T-helper 2 cell (primary cell): ENCODE measurements around the gene ATP10B.
A peak's percentile ranks its signal among the peaks of the same experiment; 100 is the strongest.
"Not testable (repeated sequence)": the region's sequence is repeated elsewhere in the genome, so short reads cannot be mapped to it uniquely, and the experiment has no call there.

ENCODE experiments used
- DNase-seq, 5 experiments: peaks; one replicate each; pipeline versions ENCODE4 v3.0.0 to v3.0.0-alpha.2; 2012 to 2022

The ATP10B gene

DNA sequence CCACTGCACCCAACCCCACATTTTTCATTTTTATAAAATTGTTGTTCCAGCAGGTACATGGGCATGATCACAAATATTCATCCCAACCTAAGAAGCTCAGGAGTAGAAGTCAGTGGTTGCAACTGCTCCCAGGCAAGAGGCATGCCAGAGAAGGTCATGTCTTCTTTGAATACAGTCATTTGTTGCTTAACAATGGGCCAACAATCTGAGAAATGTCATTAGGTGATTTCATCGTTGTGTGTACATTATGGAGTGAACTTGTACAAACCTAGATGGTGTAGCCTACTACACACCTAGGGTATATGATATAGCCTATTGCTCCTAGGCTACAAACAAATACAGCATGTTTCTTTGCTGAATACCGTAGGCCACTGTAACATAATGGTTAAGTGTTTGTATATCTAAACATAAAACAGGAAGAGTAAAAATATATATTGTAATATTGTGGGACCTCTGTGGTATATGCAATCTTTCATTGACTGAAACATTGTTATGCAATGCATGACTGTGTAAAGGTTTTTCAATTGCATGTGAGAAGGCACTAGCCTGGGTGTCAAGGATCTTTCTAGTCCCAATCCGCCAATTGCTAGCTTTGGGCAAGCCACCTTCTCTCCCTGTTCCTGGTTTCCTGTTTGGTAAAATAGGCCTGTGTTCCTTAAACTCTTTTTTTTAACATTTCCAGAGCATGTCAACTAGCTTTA lies 27.6 kb downstream of the ATP10B start:
- no peak for DNase-seq

DNA sequence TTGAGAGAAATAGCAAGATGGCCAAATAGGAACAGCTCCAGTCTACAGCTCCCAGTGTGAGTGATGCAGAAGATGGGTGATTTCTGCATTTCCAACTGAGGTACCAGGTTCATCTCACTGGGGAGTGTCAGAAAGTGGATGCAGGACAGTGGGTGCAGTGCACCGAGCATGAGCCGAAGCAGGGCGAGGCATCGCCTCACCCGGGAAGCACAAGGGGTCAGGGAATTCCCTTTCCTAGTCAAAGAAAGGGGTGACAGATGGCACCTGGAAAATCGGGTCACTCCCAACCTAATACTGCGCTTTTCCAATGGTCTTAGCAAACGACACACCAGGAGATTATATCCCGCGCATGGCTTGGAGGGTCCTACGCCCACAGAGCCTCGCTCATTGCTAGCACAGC lies 39.0 kb downstream of the ATP10B start:
- DNase-seq, result not testable (repeated sequence)

DNA sequence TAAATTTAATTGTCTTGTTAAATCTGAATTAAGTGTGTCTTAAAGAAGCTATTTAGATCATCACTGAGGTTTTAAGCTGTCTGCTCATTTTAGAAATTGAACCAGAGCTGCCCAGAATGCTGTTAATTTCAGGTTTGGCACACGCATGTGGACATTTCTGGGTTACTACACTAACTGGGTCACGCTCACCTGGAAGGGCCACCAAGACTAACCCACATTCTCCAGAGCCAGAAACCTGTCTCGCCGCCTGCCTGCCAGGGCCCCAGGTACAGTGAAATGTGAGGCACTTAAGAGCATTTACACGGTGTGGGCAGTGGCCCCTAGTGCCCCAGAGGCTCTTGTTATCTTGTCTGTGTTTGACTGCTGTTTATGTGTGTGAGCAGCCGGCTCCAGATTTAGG lies 46.6 kb downstream of the ATP10B start:
- DNase-seq, result no peak

DNA sequence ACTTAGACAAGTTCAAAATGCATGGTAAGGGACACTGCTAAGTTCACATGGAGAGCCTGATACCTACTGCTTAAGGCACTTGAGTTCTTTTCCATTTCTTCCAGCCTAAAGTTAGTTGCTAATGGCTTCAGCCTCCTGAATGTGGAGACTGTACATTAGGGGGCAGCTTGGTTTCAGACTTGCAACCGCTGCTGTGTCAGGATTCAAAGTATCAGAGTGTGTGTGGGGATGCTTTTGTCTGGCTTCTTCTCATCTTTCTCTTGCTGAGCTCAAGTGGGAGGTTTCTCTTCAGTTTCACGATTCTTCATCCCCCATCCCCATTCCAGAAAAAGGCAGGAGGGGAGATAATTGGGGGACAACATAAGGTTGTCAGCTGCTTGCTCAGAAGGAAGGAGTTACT lies 49.4 kb downstream of the ATP10B start:
- no peak for DNase-seq

DNA sequence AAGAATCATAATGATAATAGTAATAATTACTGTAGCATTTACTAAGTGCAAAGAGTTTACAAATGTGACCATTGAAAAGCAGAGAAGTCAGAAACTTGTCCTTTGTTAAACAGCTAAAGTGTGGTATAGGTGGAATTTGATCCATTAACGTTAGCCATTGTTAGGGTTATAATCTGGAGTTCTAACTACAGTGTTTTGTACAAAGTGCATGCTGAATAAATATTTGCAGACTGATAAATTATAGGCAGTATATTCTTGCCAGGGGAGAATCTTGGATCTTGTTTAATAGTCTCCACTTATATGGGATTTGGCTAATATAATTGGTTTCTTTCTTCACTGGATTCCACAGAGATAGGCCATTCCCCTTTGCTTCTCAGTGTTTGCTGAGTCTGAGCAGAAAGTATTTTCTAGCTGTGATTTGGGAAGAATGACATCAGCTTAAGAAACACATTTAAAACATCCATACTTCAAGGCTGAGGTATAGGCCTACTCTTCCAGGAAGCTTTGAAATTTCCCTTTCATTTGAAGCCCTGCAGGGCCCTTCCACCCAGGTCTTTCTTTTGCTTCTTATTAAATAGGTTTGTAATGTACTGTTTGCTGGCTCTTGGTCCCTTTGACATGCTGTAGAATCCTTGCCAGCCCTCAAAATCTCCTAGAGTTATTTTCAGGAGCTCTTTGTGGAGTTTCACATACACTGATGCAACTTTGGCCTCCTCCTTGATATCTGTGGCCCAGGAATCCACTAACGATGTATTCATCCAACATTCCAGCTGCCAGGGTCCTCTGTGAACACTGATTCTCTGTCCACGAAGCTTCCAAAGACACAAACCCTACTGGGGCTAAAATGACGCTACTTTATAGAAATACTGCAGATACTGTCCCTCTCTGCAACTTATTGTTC lies 51.4 kb downstream of the ATP10B start:
- DNase-seq, result no peak

DNA sequence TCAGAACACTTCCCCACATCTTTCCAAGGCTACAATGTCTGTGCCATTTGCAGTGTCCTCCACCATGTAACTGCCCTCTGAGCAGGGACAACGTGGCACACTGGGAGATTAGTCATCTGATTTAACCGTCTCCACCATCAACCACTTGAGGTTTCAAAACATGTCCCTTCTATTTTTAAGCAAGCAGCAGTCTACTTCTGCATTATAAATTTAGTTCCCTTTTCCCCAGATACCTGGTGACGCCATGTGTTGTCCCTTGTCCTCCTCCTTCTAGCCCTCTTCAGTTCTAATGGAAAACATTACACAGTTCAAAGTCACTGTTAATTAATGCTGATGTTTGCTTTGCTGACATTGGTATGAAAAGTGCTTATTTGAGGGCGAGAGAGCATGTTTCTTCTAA lies 52.8 kb downstream of the ATP10B start:
- DNase-seq, result no peak

DNA sequence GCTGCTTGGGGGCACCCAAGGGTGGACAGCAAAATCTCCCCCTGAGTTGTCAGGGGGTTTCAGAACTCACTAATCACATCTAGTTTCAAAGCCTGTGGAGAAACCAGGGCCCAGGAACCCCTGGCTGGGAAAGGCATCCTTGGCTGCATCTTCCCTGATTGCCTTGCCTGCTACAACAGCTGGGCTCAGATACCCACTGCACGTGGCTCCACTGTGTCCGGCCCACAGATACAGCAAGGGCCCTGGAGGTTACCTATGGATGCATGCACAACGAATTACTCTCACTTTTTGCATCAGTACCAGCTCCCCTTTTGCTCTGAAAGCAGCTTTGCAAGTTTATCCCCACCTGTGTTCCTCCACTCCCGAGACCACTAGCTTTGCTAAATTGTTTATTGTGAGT lies 55.0 kb downstream of the ATP10B start:
- no peak for DNase-seq

DNA sequence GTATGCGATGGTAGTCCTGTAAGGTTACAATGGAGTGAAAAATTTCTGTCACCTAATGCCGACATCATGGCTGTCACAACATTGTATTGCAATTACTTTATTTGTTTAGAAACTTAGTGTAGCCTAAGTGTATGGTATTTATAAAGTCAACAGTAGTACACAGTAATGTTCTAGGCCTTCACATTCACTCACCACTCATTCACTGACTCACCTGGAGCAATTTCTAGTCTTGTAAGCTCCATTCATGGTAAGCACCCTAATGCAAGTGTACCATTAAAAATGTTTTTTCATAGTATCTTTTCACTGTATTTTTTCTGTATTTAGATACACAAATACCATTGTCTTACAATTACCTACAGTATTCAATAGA lies 58.5 kb downstream of the ATP10B start:
- no peak for DNase-seq

DNA sequence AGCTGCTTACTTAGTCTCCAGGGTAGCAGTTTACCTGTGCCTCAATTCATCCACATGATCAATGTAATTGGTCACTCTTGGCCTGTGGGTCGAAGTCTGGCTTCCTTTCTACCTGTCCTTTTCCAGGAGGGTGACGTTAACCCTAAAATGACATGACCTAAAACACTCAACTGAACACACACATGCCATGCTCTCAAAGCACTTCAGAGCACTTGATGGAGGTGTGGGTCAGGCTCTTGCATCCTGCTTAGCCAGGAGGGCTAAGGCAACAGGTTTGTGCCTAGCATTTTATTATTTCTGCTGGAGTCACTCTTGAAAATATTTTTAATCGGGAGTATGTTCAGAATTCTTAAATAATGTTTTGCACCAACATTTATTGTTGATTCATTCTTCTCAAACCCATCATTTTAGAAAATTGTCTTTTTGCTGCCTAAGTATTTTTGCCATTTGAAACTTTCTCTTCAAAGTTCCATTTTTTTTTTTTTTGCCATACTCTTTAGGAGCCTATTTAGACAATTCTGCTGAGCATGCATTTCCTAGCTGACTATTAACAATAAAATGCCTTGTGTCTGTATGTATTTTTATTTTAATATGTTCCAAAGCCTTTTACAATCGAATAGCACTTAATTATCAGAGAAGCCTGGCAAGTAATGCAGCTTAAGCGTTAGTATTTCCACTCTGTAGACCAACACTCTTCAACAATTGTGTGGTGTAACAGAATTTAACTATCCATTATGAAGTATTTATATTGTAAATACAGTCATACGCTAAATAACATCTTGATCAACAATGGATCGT lies 59.1 kb downstream of the ATP10B start:
- no peak for DNase-seq

DNA sequence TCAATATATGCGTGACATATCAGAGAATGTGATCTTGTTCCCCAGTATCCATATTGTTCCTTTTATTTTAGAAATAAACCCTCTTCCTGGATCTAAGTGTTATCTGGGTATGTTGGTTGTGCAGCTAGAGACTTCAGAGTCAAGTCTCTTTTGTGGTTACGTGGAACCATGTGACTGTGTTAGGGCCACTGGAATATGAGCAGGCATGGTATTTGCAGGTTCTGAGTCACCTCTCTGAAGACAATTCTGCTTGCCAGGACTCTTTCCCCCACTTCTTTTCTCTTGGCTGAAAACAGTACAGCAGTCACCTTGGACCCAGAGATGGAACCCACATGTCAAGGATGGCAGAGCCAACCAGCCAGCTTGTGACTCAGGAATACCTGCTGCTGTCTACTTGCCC lies 59.7 kb downstream of the ATP10B start:
- no peak for DNase-seq

DNA sequence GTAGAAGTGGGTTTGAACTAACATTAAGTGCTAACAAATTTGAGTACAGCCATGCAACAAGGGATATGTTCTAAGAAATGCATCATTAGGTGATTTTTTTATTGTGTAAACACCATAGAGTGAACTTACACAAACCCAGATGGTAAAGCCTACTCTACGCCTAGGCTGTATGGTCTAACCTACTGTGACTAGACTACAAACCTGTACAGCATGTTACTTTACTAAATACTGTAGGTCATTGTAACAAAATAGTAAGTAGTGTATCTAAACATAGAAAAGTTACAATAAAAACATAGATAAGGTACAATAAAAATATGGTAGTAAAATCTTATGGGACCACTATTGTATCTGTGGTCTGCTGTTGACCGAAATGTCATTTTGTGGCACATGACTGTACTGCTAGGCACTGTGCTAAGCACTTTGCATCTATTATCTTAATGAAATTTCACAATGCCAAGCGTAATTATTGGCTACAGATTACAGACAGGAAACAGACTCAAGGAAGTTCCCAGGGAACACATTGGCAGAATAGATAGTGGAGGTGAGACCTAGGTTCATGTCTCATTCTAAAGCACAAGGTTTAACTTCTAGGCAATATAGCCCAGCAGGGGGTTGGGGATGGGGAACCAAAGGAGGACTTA lies 62.7 kb downstream of the ATP10B start:
- DNase-seq, result no peak

DNA sequence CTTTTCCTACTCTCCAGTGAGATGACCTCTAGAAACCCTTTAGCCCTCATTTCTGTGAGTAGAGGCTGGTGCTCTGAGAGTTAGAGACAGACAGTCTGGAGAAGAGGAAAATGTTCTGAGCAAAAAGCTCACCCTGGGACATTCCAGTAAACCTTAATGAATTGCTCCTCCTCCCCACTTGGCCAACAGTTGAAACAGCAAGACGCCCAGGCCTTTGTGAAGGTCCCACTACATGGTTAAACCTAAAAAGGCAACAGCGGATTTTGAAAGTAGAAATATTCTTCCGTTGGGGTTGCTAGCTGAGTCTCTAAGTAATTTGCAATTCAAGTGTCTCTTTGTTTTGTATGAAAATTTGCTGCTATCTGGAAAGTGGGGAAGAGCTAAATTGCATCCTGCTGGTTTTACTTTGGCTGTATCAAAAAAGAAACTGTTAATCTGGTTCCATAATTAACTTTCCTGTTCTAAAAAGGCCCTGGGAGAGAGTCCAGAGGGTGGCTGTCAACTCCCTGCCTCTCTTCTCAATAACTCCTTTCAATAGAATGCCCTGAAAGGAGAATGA lies 63.8 kb downstream of the ATP10B start:
- DNase-seq, result no peak

DNA sequence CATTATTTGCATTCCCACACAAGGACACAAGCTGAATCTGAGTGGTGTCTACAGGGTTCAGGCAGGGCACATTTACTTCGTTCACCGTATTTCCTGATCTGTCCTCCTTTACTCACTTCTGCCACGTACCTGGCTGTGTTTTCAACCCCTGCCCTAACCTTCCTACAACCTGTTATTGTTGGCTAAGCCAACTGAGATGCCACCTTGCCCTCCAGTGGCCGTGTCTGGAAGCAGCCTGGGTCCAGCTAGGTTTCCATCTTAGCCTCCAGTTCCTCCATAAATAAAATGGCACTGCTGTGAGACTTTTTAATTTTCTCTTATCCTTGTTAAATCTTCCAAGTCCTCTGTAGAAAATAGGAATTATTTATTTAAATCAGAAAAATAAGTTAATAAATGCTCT lies 64.8 kb downstream of the ATP10B start:
- peak in 1 of 5 experiments; percentile 35 for DNase-seq

DNA sequence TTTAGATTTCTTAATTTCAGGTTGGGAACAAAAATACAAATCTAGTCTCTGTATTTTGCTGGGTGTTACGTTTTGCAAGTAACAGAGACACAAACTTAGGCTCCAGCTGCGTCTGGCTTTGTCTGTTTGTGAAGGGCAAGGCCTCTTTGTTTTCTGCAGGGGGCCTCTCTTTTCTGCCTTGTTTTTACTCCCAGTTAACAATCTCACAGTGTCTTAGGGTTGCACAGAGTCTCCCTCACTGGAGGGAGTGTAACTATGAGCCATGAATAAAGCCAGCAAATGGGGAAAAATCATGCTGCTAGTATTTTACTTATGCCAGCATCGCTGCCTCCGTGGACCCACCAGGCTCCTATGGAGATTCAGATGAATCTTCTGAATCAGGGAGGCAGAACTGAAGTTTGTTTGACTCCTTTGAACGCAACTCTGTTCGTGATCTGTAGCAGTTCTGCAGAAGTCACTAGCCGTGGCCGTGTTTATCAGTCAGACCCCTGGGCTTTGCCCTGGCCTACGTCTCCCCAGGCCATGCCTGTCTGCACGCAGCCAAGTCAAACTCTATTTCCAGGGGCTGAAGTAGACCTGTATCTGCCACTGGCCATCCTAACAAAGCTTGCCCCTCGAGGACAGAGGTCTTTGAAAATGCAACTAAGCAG lies 77.2 kb downstream of the ATP10B start:
- no peak for DNase-seq

DNA sequence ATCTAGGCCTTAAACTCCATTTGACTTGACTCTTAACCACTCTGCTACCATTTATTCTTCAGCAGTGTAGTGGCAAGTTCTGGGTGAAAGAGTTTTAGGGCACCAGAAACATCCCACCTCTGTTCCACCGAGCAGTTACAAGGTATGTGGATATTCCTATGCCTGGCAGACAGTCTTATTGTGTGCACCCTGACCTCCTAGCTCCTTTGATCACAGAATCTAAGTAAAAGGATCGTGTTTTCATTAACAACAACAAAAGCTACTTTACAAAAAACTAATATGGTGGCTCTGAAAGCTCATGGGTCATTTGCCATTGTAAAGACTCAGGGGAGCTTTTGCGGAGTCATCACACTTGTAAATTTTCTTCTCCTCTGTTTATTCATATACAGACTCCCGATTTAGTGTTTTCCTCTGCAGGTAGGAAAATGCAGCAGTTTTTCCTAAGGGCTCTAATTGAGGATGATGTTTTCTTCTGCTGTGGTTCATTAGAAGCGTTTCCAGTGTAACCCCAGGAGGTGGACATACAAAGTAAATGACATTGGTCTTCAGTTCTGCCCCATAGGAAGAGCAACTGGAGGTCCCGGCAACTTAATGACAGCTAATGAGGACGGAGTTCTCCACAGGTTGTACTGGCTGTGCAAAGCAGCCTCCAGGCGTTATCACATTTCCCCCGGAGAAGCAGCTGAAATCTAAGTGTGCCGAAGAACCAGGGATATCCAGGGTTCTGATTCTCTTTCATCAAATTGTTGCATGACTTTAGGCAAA lies 78.2 kb downstream of the ATP10B start:
- DNase-seq, result no peak

DNA sequence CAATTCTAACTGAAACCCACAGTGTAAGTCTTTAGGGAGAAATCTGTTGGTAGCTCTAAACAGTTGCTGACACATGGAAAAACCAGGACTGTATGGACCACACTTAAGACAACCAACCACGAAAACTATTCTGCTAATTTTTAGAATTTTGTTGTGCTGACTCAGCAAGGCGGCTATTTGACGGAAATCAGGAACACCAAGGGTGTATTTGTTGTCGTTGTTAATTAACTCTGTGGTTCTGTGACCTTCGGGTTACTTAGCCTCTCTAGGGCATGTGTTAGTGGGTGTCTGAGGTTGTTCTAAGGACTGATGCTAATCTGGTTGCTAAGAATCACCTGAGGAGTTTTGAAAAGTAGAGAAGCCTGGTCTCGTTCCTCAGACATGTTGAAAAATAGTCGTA lies 79.2 kb downstream of the ATP10B start:
- no peak for DNase-seq

DNA sequence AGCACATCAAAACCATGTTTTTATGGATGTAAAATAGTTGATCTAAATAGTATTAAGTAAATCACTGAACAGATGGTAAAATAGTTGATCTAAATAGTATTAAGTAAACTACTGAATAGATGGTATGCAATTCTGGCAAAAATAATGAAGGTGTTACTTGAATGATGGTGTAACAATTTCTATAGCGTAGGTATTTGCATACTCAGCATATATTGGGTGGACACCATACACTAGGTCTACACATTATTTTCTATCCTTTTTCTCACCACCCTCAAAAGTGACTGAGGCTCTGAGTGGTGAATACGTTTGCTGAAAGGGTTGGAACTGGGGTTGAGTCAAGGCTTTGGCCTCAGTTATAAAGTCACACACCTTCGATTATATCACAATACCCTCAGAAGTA lies 81.3 kb downstream of the ATP10B start:
- DNase-seq, result no peak

DNA sequence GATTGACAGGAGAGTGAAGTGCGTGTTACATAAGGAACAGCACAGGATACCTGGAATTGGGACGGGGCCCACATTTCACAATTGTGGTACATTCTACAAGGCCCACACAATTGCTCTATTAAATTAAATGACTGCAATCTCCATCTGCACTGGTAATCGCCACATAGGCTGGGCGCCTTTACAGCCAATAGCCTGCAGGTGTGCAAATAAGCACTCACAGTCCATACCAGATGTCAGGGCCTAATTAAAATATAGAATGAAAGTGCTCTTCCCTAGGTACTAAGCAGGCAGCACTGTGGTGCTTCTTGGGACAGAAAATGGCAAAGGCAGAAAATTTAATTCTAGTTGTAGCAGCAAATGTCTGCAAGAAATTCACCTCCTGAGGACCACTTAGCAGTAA lies 82.7 kb downstream of the ATP10B start:
- no peak for DNase-seq

DNA sequence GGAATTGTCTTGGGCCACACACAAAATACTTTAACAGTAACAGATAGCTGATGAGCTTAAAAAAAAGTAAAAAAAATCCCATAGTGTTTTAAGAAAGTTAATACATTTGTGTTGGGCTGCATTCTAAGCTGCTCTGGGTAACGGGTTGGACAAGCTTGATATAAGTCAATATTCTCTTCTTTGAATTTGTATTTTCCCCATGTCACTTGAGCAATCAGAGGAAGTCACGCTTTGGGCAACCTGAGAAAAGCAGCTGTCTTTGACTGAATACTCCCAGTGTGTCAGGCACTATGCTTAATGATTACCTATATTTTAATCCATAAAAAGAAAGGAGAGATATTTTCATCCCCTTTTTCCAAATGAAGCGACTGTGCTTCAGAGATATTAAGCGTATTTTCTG lies 84.9 kb downstream of the ATP10B start:
- DNase-seq, result no peak

DNA sequence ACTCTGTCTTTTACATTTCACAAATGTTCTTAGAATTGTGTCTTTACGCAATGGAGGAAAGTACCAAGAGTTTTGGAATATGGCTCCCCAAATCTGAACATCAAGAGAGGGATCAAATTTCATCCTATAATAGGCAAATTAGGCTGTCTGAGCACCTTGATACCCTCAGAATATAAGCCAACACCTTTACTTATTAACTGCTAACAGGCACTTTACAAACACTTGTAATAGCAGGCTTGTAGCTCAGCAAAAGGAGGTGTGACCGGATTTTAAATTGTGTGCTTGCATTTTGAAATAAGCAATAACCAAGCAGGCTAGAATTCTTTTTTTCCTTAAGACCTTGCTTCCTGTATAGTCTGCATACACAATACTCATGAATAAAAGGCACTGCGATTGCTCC lies 92.0 kb downstream of the ATP10B start:
- DNase-seq, result no peak

DNA sequence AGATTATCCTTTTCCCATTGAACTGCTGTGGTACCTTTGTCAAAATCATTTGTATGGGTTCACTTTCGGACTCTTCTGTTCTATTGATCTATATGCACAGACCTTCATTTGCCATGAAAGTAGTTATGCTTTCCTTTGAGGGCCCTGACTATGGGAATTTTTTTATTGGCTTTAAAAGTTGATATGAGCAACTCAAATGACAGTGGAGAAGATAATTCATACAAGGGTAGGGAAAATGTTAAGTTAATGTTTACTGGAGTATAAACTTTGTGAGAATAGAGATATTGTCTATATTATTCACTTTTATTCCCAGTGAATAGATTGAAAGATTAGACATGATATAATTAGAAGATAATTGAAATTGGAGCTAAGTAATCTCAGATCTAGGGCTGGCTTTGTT lies 94.8 kb downstream of the ATP10B start:
- no peak for DNase-seq
